GM18909 (cell line): Measurements from ENCODE around the gene H1-8.
"Not testable (repeated sequence)": the region's sequence is repeated elsewhere in the genome, so short reads cannot be mapped to it uniquely, and the experiment has no call there.

Source experiments
- ATAC-seq: cut with Tn5 transposase; IDR thresholded peaks from one replicate; pipeline ENCODE4 v1.9.1; 2021; ENCODE audit warnings: mild to moderate bottlenecking; ENCODE audit not compliant: unreplicated experiment, poor library complexity

Gene H1-8

GRCh38 chr3:129543156-129543790, at the start of gene H1-8:
Gene H1-8, plus strand, starts transcription at chr3:129543175. Its CDS starts 44 bp downstream, at chr3:129543219.
- no peak for ATAC-seq

- ATAC-seq: no peak
Measured at GRCh38 chr3:129493206-129493605, 49.8 kb upstream of the H1-8 start.

- ATAC-seq: not testable (repeated sequence)
Measured at GRCh38 chr3:129494499-129494898, 48.5 kb upstream of the H1-8 start.

GRCh38 chr3:129495006-129495639, 47.9 kb upstream of the H1-8 start:
- ATAC-seq: not testable (repeated sequence)

- ATAC-seq: not testable (repeated sequence)
Measured at GRCh38 chr3:129497876-129498275, 45.1 kb upstream of the H1-8 start.

- not testable (repeated sequence) for ATAC-seq
Measured at GRCh38 chr3:129498603-129499488, 44.1 kb upstream of the H1-8 start.

- not testable (repeated sequence) for ATAC-seq
Measured at GRCh38 chr3:129499604-129500333, 43.2 kb upstream of the H1-8 start.

GRCh38 chr3:129500334-129500658, 42.7 kb upstream of the H1-8 start:
- no peak for ATAC-seq

GRCh38 chr3:129501630-129502029, 41.3 kb upstream of the H1-8 start:
- no peak for ATAC-seq

GRCh38 chr3:129502641-129503408, 40.1 kb upstream of the H1-8 start:
- ATAC-seq: no peak

- ATAC-seq: no peak
Measured at GRCh38 chr3:129503471-129504291, 39.3 kb upstream of the H1-8 start.

- ATAC-seq: no peak
Measured at GRCh38 chr3:129504471-129505100, 38.4 kb upstream of the H1-8 start.

- ATAC-seq: no peak
Measured at GRCh38 chr3:129505341-129505740, 37.6 kb upstream of the H1-8 start.

GRCh38 chr3:129506231-129506742, 36.7 kb upstream of the H1-8 start:
- ATAC-seq: no peak

- ATAC-seq: no peak
Measured at GRCh38 chr3:129507181-129507831, 35.7 kb upstream of the H1-8 start.

- ATAC-seq: no peak
Measured at GRCh38 chr3:129512595-129512994, 30.4 kb upstream of the H1-8 start.

- ATAC-seq: no peak
Measured at GRCh38 chr3:129513705-129514104, 29.3 kb upstream of the H1-8 start.

GRCh38 chr3:129514110-129514509, 28.9 kb upstream of the H1-8 start:
- no peak for ATAC-seq
